Measurements from ENCODE around the gene LSM4. TPM values are rescaled to one million over a fixed set of nuclear protein-coding genes. Genes with fewer than 3 reads are reported as not detected.
A peak's percentile ranks its signal among the peaks of the same experiment; 100 is the strongest.

Gene LSM4
- total and polyA plus RNA-seq, 2 of the 4 experiments (the other 2 are of a cell fraction), result 44.8 to 118 TPM

- CTCF ChIA-PET, result no interaction called here
- no TSS peak for BruUV-seq (replicated peaks)
- POLR2A ChIA-PET (ENCODE audit: unreplicated experiment), result no interaction called here
Observed at GRCh38 chr19:18283338-18283737, 39.5 kb downstream of the LSM4 start.

More at GRCh38 chr19:18283338-18283737, 39.5 kb downstream of the LSM4 start:
- 100% methylated on average over 1 of the region's 5 CpGs; no CpG with 5 or more reads in 1 of the 2 experiments for WGBS, 2 experiments (ENCODE audit: extremely low coverage in 2 of 2, insufficient read length in 1 of 2)
- no peak overlapping the region for H3K4me2 ChIP-seq (ENCODE audit: low read depth, low read length)
- no peak overlapping the region for H3K14ac ChIP-seq (replicated peaks; ENCODE audit: low read depth, low read length)
- H3K9me3 ChIP-seq (ENCODE audit: control insufficient read depth, insufficient read depth, low read length), result no peaks in the 10 kb centered on the region
- DNase-seq (no peak), ATAC-seq (ENCODE audit: low read depth) (no peak)
- H3K56ac ChIP-seq (ENCODE audit: extremely low read depth, insufficient read depth, low read length), result no peak overlapping the region
- peaks cover 20% of the 10 kb centered on the region for H4K20me1 ChIP-seq (ENCODE audit: insufficient read depth, low read length)
- no peak overlapping the region for H3K27ac ChIP-seq (ENCODE audit: insufficient read depth, low read length)
- no peak overlapping the region for H2AK9ac ChIP-seq (replicated peaks; ENCODE audit: low read depth, low read length, poor library complexity)
- H2AFZ ChIP-seq (replicated peaks; ENCODE audit: low read length, poor library complexity), result no peak overlapping the region
- H4K8ac ChIP-seq (ENCODE audit: low read depth in 2 of 2, low read length in 2 of 2), result 0 out of 4 replicates have a peak overlapping the region, but pooled peaks of 1 of the 2 experiments have one; percentile 38
- peak overlapping the region; percentile 41 for H3K4ac ChIP-seq (ENCODE audit: low read depth, low read length)
- in situ Hi-C loops (cut with MboI; ENCODE audit: low sequenced_read_pairs), result no loop called here
- TF ChIP-seq MAFK (IDR thresholded peaks at IDR 0.05; ENCODE audit: low read depth, low read length) (no peak), USF2 (IDR thresholded peaks at IDR 0.05; ENCODE audit: low read depth, low read length) (no peak), ELK1 (IDR thresholded peaks at IDR 0.05; ENCODE audit: borderline replicate concordance, low read depth, low read length) (no peak), CHD1 (IDR thresholded peaks at IDR 0.05; ENCODE audit: low read depth, low read length) (no peak), MXI1 (IDR thresholded peaks at IDR 0.05; ENCODE audit: borderline replicate concordance, low read depth, low read length) (no peak), RAD21 (IDR thresholded peaks at IDR 0.05; ENCODE audit: low read length) (no peak)
- no peak overlapping the region for H3K9ac ChIP-seq (ENCODE audit: low read depth, low read length)
- no peak overlapping the region for H2BK20ac ChIP-seq (ENCODE audit: low read depth, low read length)
- H3K4me3 ChIP-seq (ENCODE audit: insufficient read depth, low read depth, low read length), result no peak overlapping the region
- no peak overlapping the region for H4K5ac ChIP-seq (ENCODE audit: low read depth, low read length)
- H3K18ac ChIP-seq (ENCODE audit: low read depth, low read length), result no peak overlapping the region
- no peak overlapping the region for H3K23ac ChIP-seq (ENCODE audit: low read depth, low read length)
- peak overlapping the region; percentile 19 for H2BK5ac ChIP-seq (ENCODE audit: low read depth, low read length, poor library complexity, severe bottlenecking)
- dilution Hi-C loops (cut with HindIII; ENCODE audit: low sequenced_read_pairs, unreplicated experiment), result no loop called here
- H2BK120ac ChIP-seq (ENCODE audit: low read depth, low read length), result no peak overlapping the region
- H2AK5ac ChIP-seq (ENCODE audit: low read depth, low read length), result peak overlapping the region; percentile 81
- H2BK15ac ChIP-seq (ENCODE audit: low read depth, low read length), result no peak overlapping the region
- intact Hi-C loops (cut with micrococcal nuclease), result no loop called here
- H3K27me3 ChIP-seq (ENCODE audit: control insufficient read depth, insufficient read depth, low read length), result no peaks in the 10 kb centered on the region
- H4K91ac ChIP-seq (ENCODE audit: insufficient read depth, low read depth, low read length), result no peak overlapping the region; the same call in 1 of the 2 replicates
- H3K4me1 ChIP-seq (ENCODE audit: control insufficient read depth, insufficient read depth, low read length), result peaks cover 12% of the 10 kb centered on the region
- peaks cover 4% of the 10 kb centered on the region; the same call in 1 of the 2 replicates for H3K9me1 ChIP-seq (ENCODE audit: insufficient read depth, low read length)
- peaks cover 0 to 35% of the 10 kb centered on the region in 2 experiments; a peak in 2 of 4 replicates for H3K79me1 ChIP-seq (ENCODE audit: low read depth in 1 of 2, low read length in 2 of 2)
- peaks cover 7% of the 10 kb centered on the region for H3K36me3 ChIP-seq (ENCODE audit: control insufficient read depth, insufficient read depth, low read length)

All from IMR-90 (cell line).